ENCODE data around the gene IGF1. TPM values are rescaled to one million over a fixed set of nuclear protein-coding genes. Genes with fewer than 3 reads are reported as not detected.

IGF1 gene
- total RNA-seq, 1 donor from 2014 or later = 73.5 TPM

DNA sequence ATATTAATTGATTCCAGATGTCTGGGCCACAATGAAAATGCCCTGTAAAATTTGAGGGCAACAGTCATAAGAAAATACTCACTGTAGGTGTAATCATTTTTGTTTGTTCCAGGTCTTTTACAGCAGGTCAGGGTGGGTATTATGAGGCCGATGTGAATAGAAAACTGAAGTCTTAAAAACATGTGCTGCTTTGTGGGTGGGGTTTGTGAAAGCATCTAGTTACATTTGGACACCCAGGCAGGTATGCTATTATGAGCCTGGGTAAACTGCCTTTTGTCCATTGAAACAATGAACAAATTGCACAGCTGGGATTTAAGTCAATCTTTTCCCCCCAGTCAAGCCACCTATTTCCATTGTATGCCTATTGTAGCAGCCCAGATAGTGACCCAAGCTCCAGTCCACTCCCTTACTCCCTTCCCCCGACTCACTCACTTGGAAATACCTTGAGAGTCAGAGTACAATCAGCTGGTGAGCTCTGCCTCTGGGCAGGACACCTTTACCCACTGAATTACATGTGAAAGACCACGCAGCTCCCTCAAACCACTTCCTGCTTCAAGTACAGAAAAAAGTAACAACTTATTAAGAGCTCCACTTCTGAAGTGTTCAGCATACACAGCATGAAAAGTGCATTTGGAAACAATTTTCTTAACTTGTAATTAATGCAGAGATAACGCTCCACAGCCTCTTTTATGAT lies 1.8 kb downstream of the IGF1 start:
- Histone ChIP-seq H3K9me3 (no peaks in the 10 kb centered on the region), H3K4me1 (peaks cover 0 to 15% of the 10 kb centered on the region in 2 donors), H3K4me3 (peak overlapping the region; percentile 44 to 47), H3K27me3 (no peaks in the 10 kb centered on the region), H3K36me3 (no peaks in the 10 kb centered on the region), H3K27ac (no peak overlapping the region)
- intact Hi-C loops (cut with DNase I) = no loop called here
- TF ChIP-seq, protein P1, sequence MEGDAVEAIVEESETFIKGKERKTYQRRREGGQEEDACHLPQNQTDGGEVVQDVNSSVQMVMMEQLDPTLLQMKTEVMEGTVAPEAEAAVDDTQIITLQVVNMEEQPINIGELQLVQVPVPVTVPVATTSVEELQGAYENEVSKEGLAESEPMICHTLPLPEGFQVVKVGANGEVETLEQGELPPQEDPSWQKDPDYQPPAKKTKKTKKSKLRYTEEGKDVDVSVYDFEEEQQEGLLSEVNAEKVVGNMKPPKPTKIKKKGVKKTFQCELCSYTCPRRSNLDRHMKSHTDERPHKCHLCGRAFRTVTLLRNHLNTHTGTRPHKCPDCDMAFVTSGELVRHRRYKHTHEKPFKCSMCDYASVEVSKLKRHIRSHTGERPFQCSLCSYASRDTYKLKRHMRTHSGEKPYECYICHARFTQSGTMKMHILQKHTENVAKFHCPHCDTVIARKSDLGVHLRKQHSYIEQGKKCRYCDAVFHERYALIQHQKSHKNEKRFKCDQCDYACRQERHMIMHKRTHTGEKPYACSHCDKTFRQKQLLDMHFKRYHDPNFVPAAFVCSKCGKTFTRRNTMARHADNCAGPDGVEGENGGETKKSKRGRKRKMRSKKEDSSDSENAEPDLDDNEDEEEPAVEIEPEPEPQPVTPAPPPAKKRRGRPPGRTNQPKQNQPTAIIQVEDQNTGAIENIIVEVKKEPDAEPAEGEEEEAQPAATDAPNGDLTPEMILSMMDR (IDR thresholded peaks at IDR 0.05) = no peak
- DNase-seq (ENCODE audit: low spot score in 2 of 2) = no peak

DNA sequence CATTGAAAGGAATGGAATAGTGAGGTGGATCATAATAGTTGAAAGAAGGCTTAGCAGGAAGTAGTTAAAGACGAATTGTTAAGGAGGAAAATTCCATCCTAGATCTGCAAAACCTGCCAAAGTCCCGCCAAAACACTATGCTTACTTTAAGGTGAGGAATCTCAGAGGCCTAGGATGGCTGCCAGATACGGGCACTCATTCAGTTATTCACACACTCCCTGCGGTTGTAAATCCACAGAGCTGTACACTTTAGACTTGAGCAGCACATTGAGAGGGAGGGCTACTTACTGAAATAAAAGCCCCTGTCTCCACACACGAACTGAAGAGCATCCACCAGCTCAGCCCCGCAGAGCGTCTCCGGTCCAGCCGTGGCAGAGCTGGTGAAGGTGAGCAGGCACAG lies 5.0 kb downstream of the IGF1 start:
- Histone ChIP-seq H3K27me3 (no peaks in the 10 kb centered on the region), H3K4me1 (peaks cover 0 to 12% of the 10 kb centered on the region in 2 donors), H3K9me3 (no peaks in the 10 kb centered on the region), H3K36me3 (no peaks in the 10 kb centered on the region), H3K27ac (no peak overlapping the region), H3K4me3 (no peak overlapping the region)
- DNase-seq (ENCODE audit: low spot score in 2 of 2) = no peak
- TF ChIP-seq, protein P1 (IDR thresholded peaks at IDR 0.05) = no peak
- intact Hi-C loops (cut with DNase I) = no loop called here

- Histone ChIP-seq H3K27ac (no peak overlapping the region), H3K4me3 (no peak overlapping the region)
- TF ChIP-seq, protein P1 (IDR thresholded peaks at IDR 0.05) = no peak
These were observed 5.8 kb downstream of the IGF1 start for GRCh38 chr12:102474438-102475064.

DNA sequence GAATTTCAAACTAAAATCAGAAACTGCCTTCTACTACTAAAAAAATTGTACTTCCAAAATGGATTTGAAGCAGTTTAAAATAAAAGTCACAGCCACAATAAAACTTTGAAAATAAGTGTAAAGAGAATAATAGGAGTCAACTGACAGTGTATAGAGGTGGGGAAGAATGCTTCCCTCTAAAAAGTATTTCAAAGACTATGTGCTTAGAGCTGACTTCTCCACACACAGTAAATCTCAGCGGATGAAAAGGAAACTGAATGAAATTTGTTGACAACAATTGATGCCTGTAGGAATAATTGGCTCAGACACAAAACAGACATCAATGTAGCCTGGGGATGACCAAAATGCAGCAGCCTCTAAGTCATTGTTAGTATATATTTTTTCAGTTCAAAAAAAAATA lies 7.9 kb downstream of the IGF1 start:
- Histone ChIP-seq H3K36me3 (no peaks in the 10 kb centered on the region), H3K27ac (no peak overlapping the region), H3K4me3 (no peak overlapping the region), H3K27me3 (no peaks in the 10 kb centered on the region), H3K9me3 (no peaks in the 10 kb centered on the region), H3K4me1 (no peaks in the 10 kb centered on the region)
- TF ChIP-seq, protein P1 (IDR thresholded peaks at IDR 0.05) = no peak
- no peak for DNase-seq (ENCODE audit: low spot score in 2 of 2)
- intact Hi-C loops (cut with DNase I) = no loop called here

More at GRCh38 chr12:102474438-102475064, 5.8 kb downstream of the IGF1 start:
- DNase-seq (ENCODE audit: low spot score in 2 of 2) = no peak
- no peaks in the 10 kb centered on the region for H3K36me3 ChIP-seq
- H3K4me1 ChIP-seq = peaks cover 0 to 7% of the 10 kb centered on the region in 2 donors
- intact Hi-C loops (cut with DNase I) = no loop called here
- no peaks in the 10 kb centered on the region for H3K9me3 ChIP-seq
- no peaks in the 10 kb centered on the region for H3K27me3 ChIP-seq

GRCh38 chr12:102471556-102471955 lies 8.8 kb downstream of the IGF1 start:
- H3K9me3 ChIP-seq = no peaks in the 10 kb centered on the region
- no peak overlapping the region for H3K27ac ChIP-seq
- H3K36me3 ChIP-seq = no peaks in the 10 kb centered on the region
- no peaks in the 10 kb centered on the region for H3K4me1 ChIP-seq
- TF ChIP-seq, protein P1 (IDR thresholded peaks at IDR 0.05) = no peak
- intact Hi-C loops (cut with DNase I) = no loop called here
- H3K27me3 ChIP-seq = no peaks in the 10 kb centered on the region
- H3K4me3 ChIP-seq = no peak overlapping the region
- no peak for DNase-seq (ENCODE audit: low spot score in 2 of 2)
